GM20000 (cell line): ENCODE measurements around the gene LHPP.

Experiments
- DNase-seq: peaks from one replicate; pipeline ENCODE4 v3.0.0; 2012; ENCODE audit warnings: low spot score
- CTCF ChIP-seq: IDR thresholded peaks from 2 replicates; pipeline ENCODE4 v1.5.1; 2012; ENCODE audit warnings: mild to moderate bottlenecking, control low read depth; ENCODE audit errors: extremely low read depth, missing control alignments

LHPP gene

GRCh38 chr10:124619195-124619594, 157.6 kb downstream of the LHPP start:
- no peak for DNase-seq
- TF ChIP-seq CTCF, result no peak

GRCh38 chr10:124619802-124620490, 158.3 kb downstream of the LHPP start:
- DNase-seq, result peak; percentile 70
- no peak for TF ChIP-seq CTCF

- TF ChIP-seq CTCF, result no peak
Observed at GRCh38 chr10:124621637-124622036, 160.0 kb downstream of the LHPP start.

GRCh38 chr10:124622158-124622557, 160.5 kb downstream of the LHPP start:
- no peak for DNase-seq

More at GRCh38 chr10:124621637-124622036, 160.0 kb downstream of the LHPP start:
- DNase-seq, result no peak

GRCh38 chr10:124622866-124623536, 161.4 kb downstream of the LHPP start:
- DNase-seq, result no peak
- TF ChIP-seq CTCF, result no peak

More at GRCh38 chr10:124622158-124622557, 160.5 kb downstream of the LHPP start:
- no peak for TF ChIP-seq CTCF

GRCh38 chr10:124624006-124624405, 162.4 kb downstream of the LHPP start:
- no peak for TF ChIP-seq CTCF
- DNase-seq, result no peak

GRCh38 chr10:124624466-124624865, 162.8 kb downstream of the LHPP start:
- TF ChIP-seq CTCF, result no peak
- DNase-seq, result no peak
